AG09319 (cell line): ENCODE results near the gene NTNG2.

Source experiments
- DNase-seq: peaks from one replicate; pipeline ENCODE4 v3.0.0-alpha.2; 2010; ENCODE audit warnings: low read depth; ENCODE audit errors: extremely low read depth
- TF ChIP-seq, protein P1 (sequence below): IDR thresholded peaks from 2 replicates; pipeline ENCODE4 v1.5.1; 2011; ENCODE audit warnings: low read depth, mild to moderate bottlenecking, inconsistent platforms, low read length, moderate library complexity

NTNG2 gene

DNA sequence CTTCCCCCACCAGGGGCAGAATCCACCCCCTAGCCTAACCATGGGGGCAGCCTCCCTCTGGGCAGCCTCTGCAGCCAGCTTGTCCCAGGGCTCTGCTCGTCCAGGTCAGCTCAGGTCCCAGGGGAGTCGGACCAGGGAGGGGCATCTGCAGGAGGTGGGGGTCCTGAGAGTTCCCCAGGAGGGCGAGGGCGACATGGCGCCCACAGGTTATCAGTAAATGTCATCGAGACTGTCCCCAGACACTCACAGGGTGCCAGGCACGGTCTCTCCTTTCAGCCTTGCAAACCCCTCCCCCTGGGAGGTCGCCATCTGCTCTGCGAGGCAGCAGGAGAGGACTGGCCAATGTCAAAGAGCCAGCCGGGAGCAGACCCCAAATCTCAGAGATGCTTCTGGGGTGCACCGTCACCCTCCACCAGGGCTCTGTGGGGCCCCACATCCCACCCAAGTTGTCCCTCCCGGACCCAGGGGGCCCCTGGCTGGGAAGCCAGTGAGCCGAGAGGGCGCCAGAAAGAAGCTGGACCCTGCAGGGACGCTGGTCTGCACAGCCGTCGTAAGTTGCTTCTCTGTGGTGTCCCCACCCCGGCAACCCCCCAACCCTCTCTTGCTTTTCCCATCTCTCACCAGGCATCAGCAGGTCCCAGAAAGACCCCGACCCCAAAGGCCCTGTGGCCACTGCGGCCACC is 69.3 kb downstream of the NTNG2 start:
- no peak for DNase-seq

DNA sequence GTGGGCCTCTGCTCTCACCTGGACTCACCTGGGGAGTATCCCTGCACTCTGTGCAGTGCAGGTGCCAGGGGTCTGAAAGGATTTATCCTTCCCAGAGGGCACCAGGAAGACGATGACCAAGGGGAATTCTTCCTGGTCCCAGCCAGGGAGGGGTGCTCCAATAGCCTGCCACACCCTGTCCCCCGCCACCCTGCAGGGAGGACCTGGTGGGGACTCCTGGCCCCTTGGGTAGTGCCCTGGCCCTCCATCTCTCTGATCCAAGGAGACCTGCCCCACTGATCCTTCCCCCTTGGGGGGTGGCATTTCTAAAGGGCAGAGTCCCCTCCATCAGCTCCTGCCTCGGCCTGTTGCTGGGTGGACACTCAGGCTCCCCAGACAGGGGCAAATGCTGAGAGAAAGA is 70.7 kb downstream of the NTNG2 start:
- TF ChIP-seq, protein P1, sequence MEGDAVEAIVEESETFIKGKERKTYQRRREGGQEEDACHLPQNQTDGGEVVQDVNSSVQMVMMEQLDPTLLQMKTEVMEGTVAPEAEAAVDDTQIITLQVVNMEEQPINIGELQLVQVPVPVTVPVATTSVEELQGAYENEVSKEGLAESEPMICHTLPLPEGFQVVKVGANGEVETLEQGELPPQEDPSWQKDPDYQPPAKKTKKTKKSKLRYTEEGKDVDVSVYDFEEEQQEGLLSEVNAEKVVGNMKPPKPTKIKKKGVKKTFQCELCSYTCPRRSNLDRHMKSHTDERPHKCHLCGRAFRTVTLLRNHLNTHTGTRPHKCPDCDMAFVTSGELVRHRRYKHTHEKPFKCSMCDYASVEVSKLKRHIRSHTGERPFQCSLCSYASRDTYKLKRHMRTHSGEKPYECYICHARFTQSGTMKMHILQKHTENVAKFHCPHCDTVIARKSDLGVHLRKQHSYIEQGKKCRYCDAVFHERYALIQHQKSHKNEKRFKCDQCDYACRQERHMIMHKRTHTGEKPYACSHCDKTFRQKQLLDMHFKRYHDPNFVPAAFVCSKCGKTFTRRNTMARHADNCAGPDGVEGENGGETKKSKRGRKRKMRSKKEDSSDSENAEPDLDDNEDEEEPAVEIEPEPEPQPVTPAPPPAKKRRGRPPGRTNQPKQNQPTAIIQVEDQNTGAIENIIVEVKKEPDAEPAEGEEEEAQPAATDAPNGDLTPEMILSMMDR, result no peak

More for the DNA sequence above, 69.3 kb downstream of the NTNG2 start:
- TF ChIP-seq, protein P1, result no peak

DNA sequence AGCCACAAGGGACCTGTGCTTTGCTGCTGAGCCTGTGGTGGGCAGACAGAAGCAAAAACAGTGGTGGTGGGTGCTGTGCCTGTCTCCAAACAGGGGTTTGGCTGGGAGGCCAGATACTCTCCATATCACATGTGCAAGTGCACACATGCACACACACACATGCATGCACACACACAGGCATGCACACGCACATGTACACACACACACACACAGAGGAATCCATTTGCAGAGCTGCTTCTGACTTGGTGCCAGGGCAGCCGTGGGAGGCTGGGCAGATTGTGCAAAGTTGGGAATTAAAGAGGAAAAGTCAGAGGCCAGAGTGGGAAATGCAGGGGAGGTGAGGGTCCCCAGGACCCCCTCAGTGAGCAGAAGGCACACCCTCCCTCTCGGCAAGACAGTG is 71.3 kb downstream of the NTNG2 start:
- no peak for DNase-seq
- TF ChIP-seq, protein P1, result no peak

More for the DNA sequence above, 70.7 kb downstream of the NTNG2 start:
- DNase-seq, result no peak

DNA sequence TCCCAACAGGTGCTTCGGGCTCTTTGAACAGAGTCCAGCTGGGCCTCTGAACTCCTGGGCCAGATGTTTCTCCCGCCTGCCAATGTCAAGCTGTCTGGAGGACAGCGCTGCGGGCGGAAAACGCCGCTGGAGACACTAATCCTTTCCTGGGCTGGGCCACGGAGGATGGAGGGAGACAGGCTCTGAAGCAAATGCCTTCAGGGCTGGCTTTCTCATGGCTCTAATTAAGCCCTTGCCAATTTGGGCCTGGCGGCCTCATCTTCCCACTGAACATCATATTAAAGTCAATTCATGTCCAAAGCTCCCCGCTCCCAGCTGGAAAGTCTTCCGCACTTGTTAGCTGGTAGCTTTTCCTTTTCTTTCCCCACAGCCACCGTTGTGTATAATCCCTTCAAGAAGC is 72.7 kb downstream of the NTNG2 start:
- TF ChIP-seq, protein P1, result no peak
- no peak for DNase-seq

DNA sequence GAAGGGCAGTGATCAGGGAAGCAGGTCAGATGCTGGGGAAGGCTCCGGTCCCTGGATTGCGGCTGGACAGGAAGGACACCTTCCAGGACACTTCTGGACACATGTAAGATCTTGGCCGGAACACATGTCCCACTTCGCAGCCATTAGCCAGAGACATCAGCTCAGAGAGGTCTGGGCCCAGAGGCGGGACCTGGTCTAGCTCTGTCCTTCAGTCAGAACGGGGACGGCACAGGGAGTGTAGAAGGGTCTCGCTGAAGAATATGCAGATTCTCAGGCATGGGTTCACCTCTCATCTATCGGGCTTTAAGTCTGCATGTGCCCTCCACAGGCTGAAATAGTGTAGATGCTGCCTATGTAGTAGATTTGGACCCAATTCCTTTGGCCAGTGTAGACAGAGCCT is 73.3 kb downstream of the NTNG2 start:
- DNase-seq, result no peak
- TF ChIP-seq, protein P1, result no peak

DNA sequence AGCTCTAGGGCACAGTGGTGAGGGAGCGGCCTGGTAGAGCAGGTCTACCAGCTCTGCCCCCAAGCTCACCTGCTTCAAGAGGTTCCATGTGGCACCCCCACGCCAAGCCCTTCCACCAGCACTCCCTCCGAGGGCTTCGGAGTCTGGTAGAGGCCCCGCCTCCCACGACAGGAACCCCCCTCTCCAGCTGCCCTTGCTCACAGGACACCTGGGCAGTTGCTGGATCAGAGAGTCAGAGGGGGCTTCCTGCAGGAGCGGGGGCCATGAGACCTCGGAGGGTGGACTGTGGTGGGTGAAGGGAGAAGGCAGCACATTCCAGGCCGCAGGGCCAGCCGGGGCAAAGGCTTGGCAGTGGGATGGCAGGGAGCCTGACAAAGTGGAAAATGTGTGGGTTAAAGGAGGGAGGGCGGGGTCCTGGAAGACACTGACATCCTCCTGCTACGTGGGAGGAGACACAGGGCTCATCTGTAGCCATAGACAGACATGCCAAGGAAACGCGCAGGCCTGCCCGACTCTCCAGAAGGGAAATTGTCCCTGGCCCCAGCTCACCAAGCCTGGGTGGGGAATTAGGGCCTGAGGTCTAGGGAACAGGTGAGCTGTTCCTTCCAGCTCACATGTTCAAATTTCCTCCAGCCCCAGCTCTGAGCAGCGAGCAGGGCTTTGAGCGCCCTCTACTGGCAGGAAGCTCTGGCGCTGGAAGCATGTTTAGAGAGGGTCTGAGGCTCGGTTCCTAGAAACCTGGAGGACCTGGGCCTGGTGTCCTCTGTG is 74.2 kb downstream of the NTNG2 start:
- TF ChIP-seq, protein P1, result peak; percentile 98
- no peak for DNase-seq

DNA sequence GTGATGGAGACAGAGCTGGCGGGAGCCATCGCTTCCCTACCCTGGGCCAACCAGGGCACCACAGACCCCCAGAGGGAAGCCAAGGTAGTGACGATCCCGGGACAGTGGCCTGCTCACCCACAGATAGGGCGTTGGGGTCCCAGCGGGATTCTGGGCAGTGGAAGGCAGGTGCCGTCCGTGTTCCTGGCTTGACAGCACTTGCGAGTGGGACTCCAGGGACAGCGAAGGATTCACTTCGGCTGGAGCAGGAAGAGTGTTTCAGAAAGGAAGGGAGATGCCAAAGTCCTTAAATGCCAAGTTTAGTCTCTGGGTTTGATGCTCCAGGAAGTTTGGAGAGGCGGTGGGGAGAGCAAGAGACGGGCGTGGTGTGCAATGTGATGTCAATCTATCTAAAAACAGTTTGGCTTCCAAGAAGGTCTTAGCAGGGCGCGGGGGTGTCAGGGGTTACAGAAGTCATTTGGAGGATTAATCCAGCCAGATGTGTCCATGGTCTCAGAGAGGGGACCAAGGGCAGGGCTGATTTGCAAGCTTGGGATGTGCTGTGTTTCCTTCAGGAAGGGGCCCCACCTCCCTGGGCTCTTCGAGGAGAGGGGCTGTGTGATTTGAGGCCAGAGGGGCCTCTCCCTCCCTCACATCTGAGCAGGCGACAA is 74.9 kb downstream of the NTNG2 start:
- TF ChIP-seq, protein P1, result no peak
- no peak for DNase-seq
